K562 (cell line): ENCODE results near the gene ANKZF1. TPM values are rescaled to one million over a fixed set of nuclear protein-coding genes. Genes with fewer than 3 reads are reported as not detected.
A peak's percentile ranks its signal among the peaks of the same experiment; 100 is the strongest.

Experiments used
- CXXC5 ChIP-seq: fragments of 250-450 bp; sonication (Bioruptor Pico); IDR thresholded peaks from 2 replicates; pipeline ENCODE4 v1.8.0; 2022; ENCODE audit warnings: inconsistent platforms, mild to moderate bottlenecking, moderate library complexity
- EP400 ChIP-seq: fragments of 450-650 bp; IDR thresholded peaks from 2 replicates; pipeline ENCODE4 v1.6.1; 2017; ENCODE audit warnings: antibody characterized with exemption, mild to moderate bottlenecking, moderate library complexity
- FOXK1 ChIP-seq: sonication (generic); formaldehyde crosslinking; IDR thresholded peaks from 2 replicates; pipeline ENCODE4 v1.8.0; 2022; ENCODE audit warnings: missing genetic modification reagents, mild to moderate bottlenecking, borderline replicate concordance
- GATAD2A ChIP-seq: fragments of 450-650 bp; IDR thresholded peaks from 2 replicates; pipeline ENCODE4 v1.6.1; 2017
- KDM5B ChIP-seq: fragments of 200-600 bp; sonication (generic); IDR thresholded peaks from 2 replicates; pipeline ENCODE4 v1.6.1; 2012; ENCODE audit warnings: low read depth, mild to moderate bottlenecking, moderate library complexity, low read length, control low read depth, inconsistent platforms; ENCODE audit not compliant: insufficient replicate concordance
- MAZ ChIP-seq, 2 experiments: fragments of 450-650 bp in 1 of 2; sonication (generic) in 1 of 2; formaldehyde crosslinking; IDR thresholded peaks in 1 of 2; conservative IDR thresholded peaks in 1 of 2; 2 replicates each; pipeline versions ENCODE4 v1.4.0 to v1.5.0; 2020; ENCODE audit warnings: mild to moderate bottlenecking in 1 of 2, missing genetic modification reagents in 1 of 2
- MBD2 ChIP-seq: sonication (generic); IDR thresholded peaks from 2 replicates; pipeline ENCODE4 v1.6.1; 2016; ENCODE audit warnings: low read depth, borderline replicate concordance
- NONO ChIP-seq, 2 experiments: fragments of 200-400 bp in 1 of 2; fragments of 450-650 bp in 1 of 2; formaldehyde crosslinking in 1 of 2; IDR thresholded peaks; 2 replicates each; pipeline ENCODE4 v1.6.1; 2017; ENCODE audit warnings: low read depth in 2 of 2, mild to moderate bottlenecking in 2 of 2, moderate library complexity in 2 of 2, low read length in 1 of 2
- NRF1 ChIP-seq, 2 experiments: fragments of 450-650 bp; IDR thresholded peaks in 1 of 2; conservative IDR thresholded peaks in 1 of 2; 2 replicates each; pipeline ENCODE4 v1.6.1; 2014; ENCODE audit warnings: mild to moderate bottlenecking in 2 of 2
- PHF8 ChIP-seq: fragments of 200-600 bp; sonication (generic); IDR thresholded peaks from 2 replicates; pipeline ENCODE4 v1.6.1; 2012; ENCODE audit warnings: mixed run types, mild to moderate bottlenecking, inconsistent platforms, low read length, moderate library complexity, borderline replicate concordance
- PKNOX1 ChIP-seq: fragments of 450-650 bp; IDR thresholded peaks from 2 replicates; pipeline ENCODE4 v1.6.1; 2016
- PTBP1 ChIP-seq: fragments of 200-400 bp; formaldehyde crosslinking; IDR thresholded peaks from 2 replicates; pipeline ENCODE4 v1.6.1; 2017; ENCODE audit warnings: low read depth, low read length
- SIN3A ChIP-seq, 2 experiments: fragments of 150-350 bp in 1 of 2; IDR thresholded peaks; 2 replicates each; pipeline ENCODE4 v1.6.1; 2011 to 2016; ENCODE audit warnings: borderline replicate concordance in 2 of 2, low read depth in 2 of 2, low read length in 2 of 2, mild to moderate bottlenecking in 2 of 2, moderate library complexity in 2 of 2; ENCODE audit not compliant: control insufficient read depth in 1 of 2
- SREBF2 ChIP-seq: sonication (generic); formaldehyde crosslinking; IDR thresholded peaks from 2 replicates; pipeline ENCODE4 v1.4.0; 2020; ENCODE audit warnings: mild to moderate bottlenecking, missing genetic modification reagents
- SUPT5H ChIP-seq: fragments of 450-650 bp; IDR thresholded peaks from 2 replicates; pipeline ENCODE4 v1.6.1; 2016
- TBP ChIP-seq: optimal IDR thresholded peaks from 2 replicates; pipeline ENCODE3; 2011; ENCODE audit warnings: low read depth, low read length, improper control_type of control experiment
- TFAP4 ChIP-seq: sonication (generic); formaldehyde crosslinking; IDR thresholded peaks from 2 replicates; pipeline ENCODE4 v1.8.0; 2022; ENCODE audit warnings: missing genetic modification reagents, mild to moderate bottlenecking, moderate library complexity, borderline replicate concordance
- THRA ChIP-seq: fragments of 450-650 bp; IDR thresholded peaks from 2 replicates; pipeline ENCODE4 v1.6.1; 2017; ENCODE audit warnings: mild to moderate bottlenecking, moderate library complexity
- VEZF1 ChIP-seq: fragments of 200-800 bp; sonication (Bioruptor generic); IDR thresholded peaks from 2 replicates; pipeline ENCODE4 v1.6.1; 2017; ENCODE audit warnings: missing genetic modification characterization, missing compliant biosample characterization
- YY1 ChIP-seq, 3 experiments: IDR thresholded peaks; 2 replicates each; pipeline ENCODE4 v1.6.1; 2011; ENCODE audit warnings: low read length in 2 of 3, mild to moderate bottlenecking in 2 of 3, moderate library complexity in 2 of 3, borderline replicate concordance in 1 of 3, control low read depth in 1 of 3, low read depth in 1 of 3; ENCODE audit not compliant: insufficient read depth in 3 of 3, insufficient replicate concordance in 2 of 3, control insufficient read depth in 1 of 3, insufficient read length in 1 of 3; ENCODE audit errors: extremely low read depth in 1 of 3
- polyA plus RNA-seq, 8 experiments: library from polyadenylated mRNA; depleted of rRNA in 4 of 8; stranded (reverse) in 5 of 8; unstranded in 3 of 8; fragments of >200 nt; fragmentation: Nextera tagmentation in 2 of 8; fragmentation: Illumina TruSeq in 1 of 8; extraction: Ambion mirVana in 2 of 8; extraction: Trizol in 1 of 8; gene quantifications; 2 replicates each; pipeline versions ENCODE4 v1.2.1 to v1.2.3, GENCODE V29; 2011 to 2014; ENCODE audit warnings: inconsistent platforms in 1 of 8, missing spikeins in 1 of 8
- total RNA-seq, 7 experiments: library from RNA; depleted of rRNA in 6 of 7; stranded (reverse); fragments of >200 nt in 6 of 7; fragmentation: Illumina TruSeq in 2 of 7; extraction: Trizol in 2 of 7; gene quantifications; 2 replicates each; pipeline versions ENCODE4 v1.2.1 to v1.2.3, GENCODE V29; 2011 to 2021; ENCODE audit warnings: low replicate concordance in 1 of 7

Gene ANKZF1
- total and polyA plus RNA-seq, 9 of the 15 experiments (the other 6 are each of a cell fraction or from before 2014, with no cell fraction given), result 3.1 to 60.6 (median 31.0) TPM

- TF ChIP-seq MAZ (CRISPR knock-in tag; conservative IDR thresholded peaks at IDR 0.05 in 1 of 2, IDR thresholded peaks at IDR 0.05 in 1 of 2) (peak; percentile 62 to 68; a peak in 2 of 4 replicates), SUPT5H (peak; percentile 77), PTBP1 (no peak), SIN3A (IDR thresholded peaks at IDR 0.05; ENCODE audit: borderline replicate concordance in 2 of 2, control insufficient read depth in 1 of 2, low read depth in 2 of 2, low read length in 2 of 2) (peak in 1 of 2 experiments; percentile 38; a peak in 1 of 4 replicates), EP400 (0 out of 2 replicates have a peak, but pooled peaks have one; percentile 1), TBP (peak; percentile 96), FOXK1 (CRISPR knock-in tag) (no peak), GATAD2A (no peak), THRA (no peak), NRF1 (conservative IDR thresholded peaks at IDR 0.05 in 1 of 2, IDR thresholded peaks at IDR 0.05 in 1 of 2) (peak; percentile 71 to 77), KDM5B (peak; percentile 94), PHF8 (peak; percentile 73; the same call in 1 of the 2 replicates), CXXC5 (CRISPR knock-in tag) (peak; percentile 59), SREBF2 (CRISPR knock-in tag) (no peak), PKNOX1 (peak; percentile 52), MBD2 (peak; percentile 29; the same call in 1 of the 2 replicates), TFAP4 (CRISPR knock-in tag) (peak; percentile 27; the same call in 1 of the 2 replicates), VEZF1 (CRISPR knock-in tag) (peak; percentile 97), NONO (IDR thresholded peaks at IDR 0.05; ENCODE audit: low read depth in 2 of 2, low read length in 1 of 2) (0 out of 4 replicates have a peak, but pooled peaks of 1 of the 2 experiments have one; percentile 31), YY1 (IDR thresholded peaks at IDR 0.05; ENCODE audit: borderline replicate concordance in 1 of 3, control insufficient read depth in 1 of 3, extremely low read depth in 1 of 3, insufficient read depth in 3 of 3, insufficient read length in 1 of 3, insufficient replicate concordance in 2 of 3, low read depth in 1 of 3, low read length in 2 of 3) (peak in 1 of 3 experiments; percentile 8)
These were observed 24.4 kb downstream of the ANKZF1 start, which contains the start of gene TUBA4A (continued) for GRCh38 chr2:219253753-219254589.
